Measurements from ENCODE around the gene ABCD1. TPM values are rescaled to one million over a fixed set of nuclear protein-coding genes. Genes with fewer than 3 reads are reported as not detected.

Gene ABCD1
- total RNA-seq, 1 donor from 2014 or later: 27.2 TPM

DNA sequence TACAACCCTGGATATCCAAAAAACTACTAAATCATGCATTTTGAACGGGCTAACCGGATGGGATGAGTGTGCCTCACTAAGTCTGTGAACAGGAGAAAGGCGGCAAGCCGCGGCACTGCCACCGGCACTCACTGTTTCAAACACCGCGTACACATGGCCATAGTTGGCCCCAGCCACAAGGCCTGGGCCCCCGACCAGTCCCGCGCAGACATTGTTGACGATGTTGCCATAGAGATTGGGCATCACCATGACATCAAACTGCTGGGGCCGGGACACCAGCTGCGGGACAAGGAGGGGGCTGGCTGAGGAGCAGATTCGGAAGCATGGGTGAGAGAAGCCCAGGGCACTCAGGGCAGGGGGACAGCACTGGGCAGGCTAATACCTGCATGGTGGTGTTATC is 62.0 kb downstream of the ABCD1 start:
- no peaks in the 10 kb centered on the region for H3K4me1 Mint-ChIP-seq (ENCODE audit: low read depth, unreplicated experiment)
- no peak overlapping the region for H3K27ac ChIP-seq (ENCODE audit: low read depth, low read length)
- H3K9me3 Mint-ChIP-seq (ENCODE audit: unreplicated experiment): no peaks in the 10 kb centered on the region
- H3K36me3 Mint-ChIP-seq (ENCODE audit: low read depth, unreplicated experiment): no peaks in the 10 kb centered on the region
- DNase-seq (ENCODE audit: low read depth) (no peak), FAIRE-seq (no peak)
- H3K4me3 Mint-ChIP-seq (ENCODE audit: unreplicated experiment): no peak overlapping the region
- TF ChIP-seq EZH2 (IDR thresholded peaks at IDR 0.05; ENCODE audit: insufficient read depth, low read length): no peak
- TF ChIP-seq, protein P1, sequence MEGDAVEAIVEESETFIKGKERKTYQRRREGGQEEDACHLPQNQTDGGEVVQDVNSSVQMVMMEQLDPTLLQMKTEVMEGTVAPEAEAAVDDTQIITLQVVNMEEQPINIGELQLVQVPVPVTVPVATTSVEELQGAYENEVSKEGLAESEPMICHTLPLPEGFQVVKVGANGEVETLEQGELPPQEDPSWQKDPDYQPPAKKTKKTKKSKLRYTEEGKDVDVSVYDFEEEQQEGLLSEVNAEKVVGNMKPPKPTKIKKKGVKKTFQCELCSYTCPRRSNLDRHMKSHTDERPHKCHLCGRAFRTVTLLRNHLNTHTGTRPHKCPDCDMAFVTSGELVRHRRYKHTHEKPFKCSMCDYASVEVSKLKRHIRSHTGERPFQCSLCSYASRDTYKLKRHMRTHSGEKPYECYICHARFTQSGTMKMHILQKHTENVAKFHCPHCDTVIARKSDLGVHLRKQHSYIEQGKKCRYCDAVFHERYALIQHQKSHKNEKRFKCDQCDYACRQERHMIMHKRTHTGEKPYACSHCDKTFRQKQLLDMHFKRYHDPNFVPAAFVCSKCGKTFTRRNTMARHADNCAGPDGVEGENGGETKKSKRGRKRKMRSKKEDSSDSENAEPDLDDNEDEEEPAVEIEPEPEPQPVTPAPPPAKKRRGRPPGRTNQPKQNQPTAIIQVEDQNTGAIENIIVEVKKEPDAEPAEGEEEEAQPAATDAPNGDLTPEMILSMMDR (IDR thresholded peaks at IDR 0.05; ENCODE audit: insufficient read depth, low read depth, low read length): no peak
- H3K36me3 ChIP-seq (ENCODE audit: insufficient read depth, low read length): no peaks in the 10 kb centered on the region
- no peak overlapping the region for H2AFZ ChIP-seq (ENCODE audit: low read depth, low read length)
- H3K27me3 Mint-ChIP-seq (ENCODE audit: low read depth, unreplicated experiment): no peaks in the 10 kb centered on the region
- H3K27ac Mint-ChIP-seq (ENCODE audit: unreplicated experiment): no peak overlapping the region
- H4K20me1 ChIP-seq (ENCODE audit: insufficient read depth, low read length): no peaks in the 10 kb centered on the region
- H3K4me1 ChIP-seq (ENCODE audit: insufficient read depth, low read length): no peaks in the 10 kb centered on the region
- no peak overlapping the region for H3K9ac ChIP-seq (ENCODE audit: low read length)
- H3K9me3 ChIP-seq (ENCODE audit: insufficient read depth, low read depth, low read length): no peaks in the 10 kb centered on the region
- H3K4me3 ChIP-seq (ENCODE audit: insufficient read depth, low read depth, low read length): no peak overlapping the region
- H3K79me2 ChIP-seq (ENCODE audit: insufficient read depth, low read length): peaks cover 16% of the 10 kb centered on the region
- no peaks in the 10 kb centered on the region for H3K27me3 ChIP-seq (ENCODE audit: insufficient read depth, low read length)
- no peak overlapping the region for H3K4me2 ChIP-seq (ENCODE audit: low read length)

DNA sequence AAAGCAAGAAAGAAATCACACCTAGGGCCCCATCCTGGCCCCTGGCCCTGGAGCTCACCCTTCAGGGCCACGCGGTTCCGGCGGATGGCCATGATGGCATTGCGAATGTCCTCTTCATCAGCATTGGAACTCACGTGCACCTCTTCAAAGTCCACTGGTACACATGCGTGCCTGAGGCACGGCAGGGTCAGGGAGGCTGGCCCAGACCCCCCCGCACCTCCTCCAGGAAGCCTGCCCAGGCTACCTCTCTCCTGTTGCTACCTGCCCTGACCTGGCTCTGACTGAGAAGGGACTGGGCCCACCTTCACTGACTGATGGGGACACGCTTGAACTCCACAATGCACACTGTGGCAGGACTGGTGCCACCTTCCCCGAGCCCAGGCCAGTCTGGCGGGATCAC is 65.0 kb downstream of the ABCD1 start:
- Histone ChIP-seq H3K27ac (ENCODE audit: low read depth, low read length) (no peak overlapping the region), H3K9ac (ENCODE audit: low read length) (no peak overlapping the region), H3K27me3 (ENCODE audit: insufficient read depth, low read length) (no peaks in the 10 kb centered on the region), H3K79me2 (ENCODE audit: insufficient read depth, low read length) (peaks cover 38% of the 10 kb centered on the region), H2AFZ (ENCODE audit: low read depth, low read length) (no peak overlapping the region), H4K20me1 (ENCODE audit: insufficient read depth, low read length) (peaks cover 6% of the 10 kb centered on the region), H3K36me3 (ENCODE audit: insufficient read depth, low read length) (no peaks in the 10 kb centered on the region), H3K4me1 (ENCODE audit: insufficient read depth, low read length) (peaks cover 9% of the 10 kb centered on the region), H3K4me3 (ENCODE audit: insufficient read depth, low read depth, low read length) (no peak overlapping the region), H3K9me3 (ENCODE audit: insufficient read depth, low read depth, low read length) (no peaks in the 10 kb centered on the region), H3K4me2 (ENCODE audit: low read length) (no peak overlapping the region)
- Mint-ChIP-seq H3K27ac (ENCODE audit: unreplicated experiment) (no peak overlapping the region), H3K36me3 (ENCODE audit: low read depth, unreplicated experiment) (no peaks in the 10 kb centered on the region), H3K9me3 (ENCODE audit: unreplicated experiment) (no peaks in the 10 kb centered on the region), H3K27me3 (ENCODE audit: low read depth, unreplicated experiment) (no peaks in the 10 kb centered on the region), H3K4me1 (ENCODE audit: low read depth, unreplicated experiment) (no peaks in the 10 kb centered on the region), H3K4me3 (ENCODE audit: unreplicated experiment) (no peak overlapping the region)
- DNase-seq (ENCODE audit: low read depth): no peak
- no peak for TF ChIP-seq EZH2 (IDR thresholded peaks at IDR 0.05; ENCODE audit: insufficient read depth, low read length)
- TF ChIP-seq, protein P1 (IDR thresholded peaks at IDR 0.05; ENCODE audit: insufficient read depth, low read depth, low read length): no peak
- FAIRE-seq: no peak

DNA sequence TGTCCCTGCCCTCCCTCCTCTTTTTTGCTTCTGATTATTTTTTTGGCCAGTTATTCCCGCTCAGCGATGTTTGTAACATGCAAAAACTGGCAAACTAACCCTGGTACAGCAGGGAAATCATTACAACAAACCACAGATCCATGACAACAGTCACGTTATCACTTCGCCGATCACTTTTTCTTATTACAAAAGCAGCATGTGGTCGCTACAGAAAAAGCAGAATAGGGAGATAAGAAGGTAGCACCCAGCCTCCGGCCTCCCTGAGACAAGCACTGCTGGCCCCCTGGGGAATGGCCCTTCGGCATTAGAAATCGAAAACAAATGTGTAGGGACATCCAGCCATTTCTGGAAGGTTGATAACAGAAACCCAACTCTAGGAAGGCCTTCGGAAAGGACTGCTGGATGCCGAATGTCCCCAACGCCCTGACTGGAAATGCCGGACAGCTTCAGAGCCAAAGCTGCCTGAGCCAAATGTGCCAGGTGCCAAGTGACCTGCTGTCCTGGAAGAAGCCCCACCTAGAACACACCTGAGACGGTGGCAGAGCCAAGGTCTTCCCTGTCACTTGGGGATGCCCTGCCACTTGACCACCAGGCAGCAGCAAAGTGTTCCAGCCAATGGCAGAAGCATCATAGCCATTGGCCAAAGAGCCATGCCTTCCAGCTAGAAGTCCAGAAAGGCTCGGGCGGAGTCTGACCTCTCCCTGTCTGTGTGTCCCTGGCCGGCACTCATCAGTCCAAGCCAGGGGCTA is 66.6 kb downstream of the ABCD1 start:
- peaks cover 15% of the 10 kb centered on the region for H4K20me1 ChIP-seq (ENCODE audit: insufficient read depth, low read length)
- TF ChIP-seq, protein P1 (IDR thresholded peaks at IDR 0.05; ENCODE audit: insufficient read depth, low read depth, low read length): no peak
- TF ChIP-seq EZH2 (IDR thresholded peaks at IDR 0.05; ENCODE audit: insufficient read depth, low read length): no peak
- DNase-seq (ENCODE audit: low read depth): no peak
- no peaks in the 10 kb centered on the region for H3K9me3 Mint-ChIP-seq (ENCODE audit: unreplicated experiment)
- H3K36me3 Mint-ChIP-seq (ENCODE audit: low read depth, unreplicated experiment): no peaks in the 10 kb centered on the region
- no peak overlapping the region for H3K4me2 ChIP-seq (ENCODE audit: low read length)
- peaks cover 16% of the 10 kb centered on the region for H3K4me1 ChIP-seq (ENCODE audit: insufficient read depth, low read length)
- H3K4me3 ChIP-seq (ENCODE audit: insufficient read depth, low read depth, low read length): no peak overlapping the region
- no peaks in the 10 kb centered on the region for H3K27me3 Mint-ChIP-seq (ENCODE audit: low read depth, unreplicated experiment)
- H3K4me1 Mint-ChIP-seq (ENCODE audit: low read depth, unreplicated experiment): peaks cover 5% of the 10 kb centered on the region
- H3K4me3 Mint-ChIP-seq (ENCODE audit: unreplicated experiment): no peak overlapping the region
- H3K36me3 ChIP-seq (ENCODE audit: insufficient read depth, low read length): no peaks in the 10 kb centered on the region
- no peak overlapping the region for H3K9ac ChIP-seq (ENCODE audit: low read length)
- no peak overlapping the region for H3K27ac Mint-ChIP-seq (ENCODE audit: unreplicated experiment)
- no peak overlapping the region for H3K27ac ChIP-seq (ENCODE audit: low read depth, low read length)
- H2AFZ ChIP-seq (ENCODE audit: low read depth, low read length): no peak overlapping the region
- FAIRE-seq: peak; percentile 49
- H3K79me2 ChIP-seq (ENCODE audit: insufficient read depth, low read length): peaks cover 55% of the 10 kb centered on the region
- H3K9me3 ChIP-seq (ENCODE audit: insufficient read depth, low read depth, low read length): no peaks in the 10 kb centered on the region
- no peaks in the 10 kb centered on the region for H3K27me3 ChIP-seq (ENCODE audit: insufficient read depth, low read length)

All from astrocyte (in vitro differentiated cells and primary cell).